HepG2 (cell line): ENCODE measurements around the gene CKAP2. TPM values are rescaled to one million over a fixed set of nuclear protein-coding genes. Genes with fewer than 3 reads are reported as not detected.

Experiments
- ATAC-seq: fragments of 200-7000 bp; cut with Tn5 transposase; 3 replicates; pipeline ENCODE4 v1.9.1; 2020; ENCODE audit warnings: mild to moderate bottlenecking, moderate library complexity
- BruUV-seq: library from RNA; stranded (reverse); fragments of 400-500 nt; replicated peaks from 2 replicates; lab custom pipeline; 2021; lab: Mats Ljungman, UMichigan
- CTCF ChIA-PET: fragments of 300-600 bp; formaldehyde crosslinking; extraction: SDS; loops from one replicate; lab custom pipeline; 2021; ENCODE audit warnings: low total read pairs, inconsistent platforms, low intra/inter-chr PET ratio; lab: Yijun Ruan, JAX
- POLR2A ChIA-PET: fragments of 350-600 bp; sonication (Branson Sonifier 250); formaldehyde crosslinking; loops from one replicate; lab custom pipeline; 2020; ENCODE audit warnings: antibody characterized with exemption, inconsistent platforms; lab: Yijun Ruan, JAX
- DNase-seq: peaks from one replicate; pipeline ENCODE4 v3.0.0-alpha.2; 2015; ENCODE audit warnings: low spot score
- FAIRE-seq: peaks from 3 replicates; lab custom pipeline; 2011; peaks lifted over from hg19 to GRCh38; lab: Jason Lieb, UNC
- H2AFZ ChIP-seq: one replicate; pipeline ENCODE4 v1.6.1; 2011; ENCODE audit warnings: low read length, inconsistent platforms
- H3K27ac ChIP-seq: fragments of 300-600 bp; 3 replicates; pipeline ENCODE4 v1.8.0; 2011; ENCODE audit warnings: mixed run types, mild to moderate bottlenecking, mixed read lengths, low read length, inconsistent platforms; ENCODE audit not compliant: insufficient read depth; ENCODE audit errors: extremely low read length
- H3K27me3 ChIP-seq, 2 experiments: fragments of 200-600 bp in 1 of 2; 2 replicates in 1 of 2; 3 replicates in 1 of 2; pipeline versions ENCODE4 v1.6.0 to v1.8.0; 2011; ENCODE audit warnings: low read length in 2 of 2, mild to moderate bottlenecking in 2 of 2, moderate library complexity in 2 of 2, inconsistent platforms in 1 of 2; ENCODE audit not compliant: insufficient read depth in 2 of 2, control insufficient read depth in 1 of 2
- H3K36me3 ChIP-seq, 2 experiments: fragments of 200-600 bp in 1 of 2; replicated peaks in 1 of 2; 2 replicates in 1 of 2; 3 replicates in 1 of 2; pipeline versions ENCODE4 v1.5.1 to v1.8.0; 2011; ENCODE audit warnings: low read length in 2 of 2, inconsistent platforms in 1 of 2; ENCODE audit not compliant: insufficient read depth in 2 of 2, control insufficient read depth in 1 of 2
- H3K4me1 ChIP-seq: 2 replicates; pipeline ENCODE4 v1.5.1; 2012; ENCODE audit warnings: low read length, inconsistent platforms; ENCODE audit not compliant: insufficient read depth
- H3K4me2 ChIP-seq: 2 replicates; pipeline ENCODE4 v1.6.0; 2011; ENCODE audit warnings: low read depth, low read length, inconsistent platforms
- H3K4me3 ChIP-seq, 3 experiments: fragments of 200-600 bp in 1 of 3; sonication (generic), shearing (Covaris generic) in 1 of 3; replicated peaks in 1 of 3; 2 replicates each; pipeline ENCODE4 v1.5.1; 2011 to 2016; ENCODE audit warnings: low read length in 3 of 3, inconsistent platforms in 2 of 3, low read depth in 2 of 3, mild to moderate bottlenecking in 2 of 3, control low read depth in 1 of 3, mixed read lengths in 1 of 3; ENCODE audit not compliant: insufficient read depth in 1 of 3
- H3K79me2 ChIP-seq: one replicate; pipeline ENCODE4 v1.6.1; 2011; ENCODE audit warnings: low read length, inconsistent platforms; ENCODE audit not compliant: insufficient read depth
- H3K9ac ChIP-seq: 2 replicates; pipeline ENCODE4 v1.6.0; 2011; ENCODE audit warnings: mild to moderate bottlenecking, low read depth, low read length, inconsistent platforms; ENCODE audit not compliant: insufficient read depth
- H3K9me3 ChIP-seq: 2 replicates; pipeline ENCODE4 v1.5.1; 2012; ENCODE audit warnings: mild to moderate bottlenecking, low read length
- H4K20me1 ChIP-seq: 2 replicates; pipeline ENCODE4 v1.6.0; 2011; ENCODE audit warnings: inconsistent platforms, mild to moderate bottlenecking, low read length, moderate library complexity; ENCODE audit not compliant: insufficient read depth
- FLYWCH1 ChIP-seq: sonication (generic); formaldehyde crosslinking; IDR thresholded peaks from 2 replicates; pipeline ENCODE4 v1.8.1; 2023; ENCODE audit warnings: mild to moderate bottlenecking, missing genetic modification reagents
- LRRFIP1 ChIP-seq: sonication (generic); formaldehyde crosslinking; conservative IDR thresholded peaks from 2 replicates; pipeline ENCODE4 v1.4.0; 2020; ENCODE audit warnings: missing genetic modification reagents
- MXI1 ChIP-seq: IDR thresholded peaks from 3 replicates; pipeline ENCODE4 v1.6.1; 2012; ENCODE audit warnings: low read depth, low read length, inconsistent platforms, borderline replicate concordance
- TRIM22 ChIP-seq: fragments of 450-650 bp; IDR thresholded peaks from 2 replicates; pipeline ENCODE4 v1.6.1; 2017
- ZBTB14 ChIP-seq: sonication (generic); formaldehyde crosslinking; IDR thresholded peaks from 2 replicates; pipeline ENCODE4 v1.4.0; 2020; ENCODE audit warnings: missing genetic modification reagents
- ZBTB42 ChIP-seq: sonication (generic); formaldehyde crosslinking; IDR thresholded peaks from 2 replicates; pipeline ENCODE4 v1.5.0; 2020; ENCODE audit warnings: mild to moderate bottlenecking, missing genetic modification reagents
- ZNF264 ChIP-seq: sonication (generic); formaldehyde crosslinking; IDR thresholded peaks from 2 replicates; pipeline ENCODE4 v1.4.0; 2020; ENCODE audit warnings: missing genetic modification reagents
- WGBS: methylation state at CpG from one replicate; pipeline ENCODE4 v1.1.6; 2017; ENCODE audit warnings: low lambda C conversion rate; 5-methylcytosine and 5-hydroxymethylcytosine counted together
- in situ Hi-C: cut with HindIII; loops from 2 replicates; pipeline ENCODE4 v1.10.0; 2017; ENCODE audit warnings: low pct_unique_long_range_greater_than_20kb; ENCODE audit not compliant: extremely low pct_ligation_motif_present
- intact Hi-C: fragments of 100-400 bp; cut with micrococcal nuclease; formaldehyde crosslinking; loops from one replicate; pipeline ENCODE4 v1.10.0; 2022; ENCODE audit not compliant: unreplicated experiment
- polyA plus RNA-seq, 8 experiments: library from polyadenylated mRNA; depleted of rRNA in 3 of 8; stranded (reverse) in 7 of 8; unstranded in 1 of 8; fragments of >200 nt; fragmentation: Illumina TruSeq in 4 of 8; extraction: Trizol in 4 of 8; gene quantifications; 2 replicates each; pipeline versions ENCODE4 v1.2.1 to v1.2.3, GENCODE V29; 2011 to 2016; ENCODE audit warnings: low read depth in 4 of 8, missing spikeins in 1 of 8, mixed read lengths in 1 of 8; ENCODE audit not compliant: insufficient read depth in 1 of 8
- total RNA-seq, 5 experiments: library from RNA; depleted of rRNA; stranded (reverse); fragments of >200 nt; fragmentation: Illumina TruSeq; extraction: Trizol; gene quantifications; 2 replicates each; pipeline ENCODE4 v1.2.3, GENCODE V29; 2016; ENCODE audit warnings: low read depth in 1 of 5
- TF ChIP-seq, protein P1 (sequence below): sonication (generic); formaldehyde crosslinking; IDR thresholded peaks from 2 replicates; pipeline ENCODE4 v1.5.1; 2020; ENCODE audit warnings: missing genetic modification reagents, mild to moderate bottlenecking, borderline replicate concordance

Gene CKAP2
- total and polyA plus RNA-seq, 2 of the 13 experiments (the other 11 are each of a cell fraction or from before 2014, with no cell fraction given) = 6.7 to 40.3 TPM

DNA sequence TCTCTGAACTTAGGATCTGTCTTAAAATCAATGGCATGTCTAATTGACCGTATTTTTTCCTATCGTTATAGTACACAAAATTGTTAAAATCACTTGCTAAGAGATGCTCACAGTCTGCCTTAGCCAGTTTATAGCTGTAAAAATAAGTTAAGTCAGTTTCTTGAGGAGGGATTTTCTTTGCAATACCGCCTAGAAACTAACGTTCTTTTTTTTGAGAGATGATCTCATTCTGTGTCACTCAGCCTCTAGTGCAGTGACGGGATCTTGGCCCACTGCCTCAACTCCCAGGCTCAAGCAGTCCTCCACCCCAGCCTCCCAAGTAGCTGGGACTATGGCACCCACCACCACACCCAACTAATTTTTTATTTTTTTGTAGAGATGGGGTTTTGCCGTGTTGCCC lies 4.4 kb downstream of the CKAP2 start:
- DNase-seq (no peak), ATAC-seq (no peak), FAIRE-seq (no peak)
- H3K36me3 ChIP-seq = peaks cover 4 to 48% of the 10 kb centered on the region in 2 experiments
- H3K27ac ChIP-seq = no peak overlapping the region
- no peaks in the 10 kb centered on the region for H3K9me3 ChIP-seq
- no peak overlapping the region for H3K4me2 ChIP-seq
- in situ Hi-C loops (loop anchor here (10.0 to 25.0 kb wide), 2 partner anchors 115 to 447 kb away; partner anchors contain the start of genes ALG11, ATP7B and UTP14C), intact Hi-C loops (loop anchor here (5.0 to 10.0 kb wide), 2 partner anchors 195 to 348 kb away; partner anchors contain the start of gene SUGT1)
- ChIA-PET POLR2A (no interaction called here), CTCF (no interaction called here)
- no peaks in the 10 kb centered on the region for H3K27me3 ChIP-seq
- no peak overlapping the region for H2AFZ ChIP-seq
- BruUV-seq = no TSS peak
- no peaks in the 10 kb centered on the region for H4K20me1 ChIP-seq
- TF ChIP-seq ZNF264 (CRISPR knock-in tag) = no peak
- TF ChIP-seq, protein P1, sequence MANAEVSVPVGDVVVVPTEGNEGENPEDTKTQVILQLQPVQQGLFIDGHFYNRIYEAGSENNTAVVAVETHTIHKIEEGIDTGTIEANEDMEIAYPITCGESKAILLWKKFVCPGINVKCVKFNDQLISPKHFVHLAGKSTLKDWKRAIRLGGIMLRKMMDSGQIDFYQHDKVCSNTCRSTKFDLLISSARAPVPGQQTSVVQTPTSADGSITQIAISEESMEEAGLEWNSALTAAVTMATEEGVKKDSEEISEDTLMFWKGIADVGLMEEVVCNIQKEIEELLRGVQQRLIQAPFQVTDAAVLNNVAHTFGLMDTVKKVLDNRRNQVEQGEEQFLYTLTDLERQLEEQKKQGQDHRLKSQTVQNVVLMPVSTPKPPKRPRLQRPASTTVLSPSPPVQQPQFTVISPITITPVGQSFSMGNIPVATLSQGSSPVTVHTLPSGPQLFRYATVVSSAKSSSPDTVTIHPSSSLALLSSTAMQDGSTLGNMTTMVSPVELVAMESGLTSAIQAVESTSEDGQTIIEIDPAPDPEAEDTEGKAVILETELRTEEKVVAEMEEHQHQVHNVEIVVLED = no peak
- TF ChIP-seq FLYWCH1 (CRISPR knock-in tag) = no peak
- TF ChIP-seq MXI1 = no peak
- no peak for TF ChIP-seq ZBTB42 (CRISPR knock-in tag)
- TF ChIP-seq ZBTB14 (CRISPR knock-in tag) = no peak
- no peak for TF ChIP-seq LRRFIP1 (CRISPR knock-in tag)
- no peak for TF ChIP-seq TRIM22
- peaks cover 38% of the 10 kb centered on the region for H3K79me2 ChIP-seq
- WGBS = 95% methylated on average over 6 of the region's 6 CpGs
- no peak overlapping the region for H3K9ac ChIP-seq
- peaks cover 47% of the 10 kb centered on the region for H3K4me1 ChIP-seq
- H3K4me3 ChIP-seq = no peak overlapping the region
